Chondrocyte (in vitro differentiated cells): Measurements from ENCODE around the gene C12orf42. TPM values are rescaled to one million over a fixed set of nuclear protein-coding genes. Genes with fewer than 3 reads are reported as not detected.

Experiments
- DNase-seq: peaks from one replicate; pipeline ENCODE4 v3.0.0; 2021; ENCODE audit warnings: mixed read lengths, low spot score
- H3K27ac Mint-ChIP-seq: one replicate; pipeline ENCODE4 v1.8.0; 2021; ENCODE audit warnings: mild to moderate bottlenecking, moderate library complexity, mixed read lengths; ENCODE audit not compliant: unreplicated experiment
- H3K27me3 Mint-ChIP-seq: 2 replicates; pipeline ENCODE4 v1.8.0; 2021; ENCODE audit warnings: low read depth, mixed read lengths
- H3K36me3 Mint-ChIP-seq: 2 replicates; pipeline ENCODE4 v1.8.0; 2021; ENCODE audit warnings: low read depth, mixed read lengths
- H3K4me1 Mint-ChIP-seq: 2 replicates; pipeline ENCODE4 v1.8.0; 2021; ENCODE audit warnings: low read depth, mild to moderate bottlenecking, mixed read lengths
- H3K4me3 Mint-ChIP-seq: one replicate; pipeline ENCODE4 v1.8.0; 2021; ENCODE audit warnings: mild to moderate bottlenecking, moderate library complexity, mixed read lengths; ENCODE audit not compliant: unreplicated experiment
- H3K9me3 Mint-ChIP-seq: 2 replicates; pipeline ENCODE4 v1.8.0; 2021; ENCODE audit warnings: low read depth, mixed read lengths
- total RNA-seq: library from RNA; stranded (reverse); gene quantifications from 3 replicates; pipeline ENCODE4 v1.2.1, GENCODE V29; 2021
- TF ChIP-seq, protein P1 (sequence below): fragments of 200-600 bp; sonication (generic); IDR thresholded peaks from 2 replicates; pipeline ENCODE4 v1.5.0; 2021; ENCODE audit warnings: antibody characterized with exemption, mild to moderate bottlenecking, moderate library complexity

C12orf42 gene
- total RNA-seq, 1 donor from 2014 or later: not detected

DNA sequence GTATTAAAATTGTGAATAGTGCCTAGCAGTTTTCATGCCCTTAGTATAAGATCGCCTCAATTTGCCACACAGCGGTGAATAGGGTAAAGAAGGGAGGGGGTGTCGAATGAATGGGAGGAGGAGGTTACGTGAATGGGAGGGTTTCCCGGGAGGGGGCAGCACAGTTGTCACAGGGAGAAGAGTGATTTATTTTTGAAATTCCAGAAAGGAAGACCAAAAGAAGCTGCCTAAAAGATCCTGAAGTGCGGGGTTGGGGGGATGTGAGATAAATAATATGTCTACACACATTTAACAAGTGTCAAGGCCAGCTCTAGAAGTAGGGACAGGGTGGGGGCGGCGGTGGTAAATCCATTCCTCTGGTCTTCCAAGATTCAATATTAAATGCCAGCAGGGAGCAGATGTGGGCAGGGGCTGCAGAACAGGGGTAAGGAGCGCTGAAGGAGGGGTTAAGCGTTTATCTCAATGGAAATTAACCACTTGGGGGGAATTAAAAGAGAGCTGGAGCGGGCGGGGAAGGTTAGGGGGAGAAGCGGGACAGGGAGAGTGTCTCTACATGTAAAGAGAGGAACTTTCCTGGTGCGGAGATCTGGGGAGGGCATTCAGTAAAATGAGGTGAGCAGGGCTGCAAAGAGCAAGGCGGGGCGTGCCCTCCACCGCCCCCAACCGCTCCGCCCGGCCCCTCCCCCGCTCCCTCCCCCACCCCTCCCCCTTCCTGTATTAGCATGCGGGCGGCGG lies 867 bp downstream of the C12orf42 start:
- TF ChIP-seq, protein P1, sequence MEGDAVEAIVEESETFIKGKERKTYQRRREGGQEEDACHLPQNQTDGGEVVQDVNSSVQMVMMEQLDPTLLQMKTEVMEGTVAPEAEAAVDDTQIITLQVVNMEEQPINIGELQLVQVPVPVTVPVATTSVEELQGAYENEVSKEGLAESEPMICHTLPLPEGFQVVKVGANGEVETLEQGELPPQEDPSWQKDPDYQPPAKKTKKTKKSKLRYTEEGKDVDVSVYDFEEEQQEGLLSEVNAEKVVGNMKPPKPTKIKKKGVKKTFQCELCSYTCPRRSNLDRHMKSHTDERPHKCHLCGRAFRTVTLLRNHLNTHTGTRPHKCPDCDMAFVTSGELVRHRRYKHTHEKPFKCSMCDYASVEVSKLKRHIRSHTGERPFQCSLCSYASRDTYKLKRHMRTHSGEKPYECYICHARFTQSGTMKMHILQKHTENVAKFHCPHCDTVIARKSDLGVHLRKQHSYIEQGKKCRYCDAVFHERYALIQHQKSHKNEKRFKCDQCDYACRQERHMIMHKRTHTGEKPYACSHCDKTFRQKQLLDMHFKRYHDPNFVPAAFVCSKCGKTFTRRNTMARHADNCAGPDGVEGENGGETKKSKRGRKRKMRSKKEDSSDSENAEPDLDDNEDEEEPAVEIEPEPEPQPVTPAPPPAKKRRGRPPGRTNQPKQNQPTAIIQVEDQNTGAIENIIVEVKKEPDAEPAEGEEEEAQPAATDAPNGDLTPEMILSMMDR: no peak
- DNase-seq: no peak
- Mint-ChIP-seq H3K4me3 (peak overlapping the region; percentile 33), H3K27ac (no peak overlapping the region), H3K9me3 (peaks cover 4% of the 10 kb centered on the region), H3K4me1 (peaks cover 7% of the 10 kb centered on the region), H3K36me3 (no peaks in the 10 kb centered on the region), H3K27me3 (peaks cover 48% of the 10 kb centered on the region)

DNA sequence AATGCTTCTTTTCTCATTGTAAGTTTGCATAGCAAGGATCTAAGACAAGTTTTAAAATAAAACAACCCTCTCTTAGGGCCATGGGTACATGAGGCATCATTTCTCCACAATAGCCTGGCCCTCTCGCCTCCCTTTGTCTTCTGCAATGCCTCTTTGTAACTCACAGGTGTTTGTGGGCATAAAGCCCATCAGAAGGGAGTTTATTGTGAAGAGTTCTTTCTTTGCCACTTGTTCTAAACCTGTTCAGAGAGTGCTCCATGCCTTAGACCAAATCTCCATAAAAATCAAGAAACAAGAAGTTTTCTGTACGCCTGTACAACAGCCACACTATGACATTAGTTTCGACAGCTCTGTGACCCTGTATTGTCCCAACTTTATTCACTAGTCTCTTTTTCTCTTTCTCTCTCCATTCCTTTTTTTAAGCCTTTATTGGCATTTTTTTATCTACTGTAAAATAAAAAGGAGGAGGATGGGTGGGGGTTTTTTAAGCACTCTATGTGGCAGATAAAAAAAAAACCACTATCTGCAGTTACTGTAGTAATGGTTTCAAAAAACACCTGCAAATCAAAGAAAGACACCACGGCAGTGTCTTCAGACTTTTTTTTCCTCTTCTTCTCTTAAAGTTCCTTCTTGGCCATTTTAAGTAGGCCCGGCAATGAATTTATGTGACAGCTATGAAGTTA lies 1.6 kb downstream of the C12orf42 start:
- no peaks in the 10 kb centered on the region for H3K36me3 Mint-ChIP-seq
- peaks cover 46% of the 10 kb centered on the region for H3K27me3 Mint-ChIP-seq
- no peak overlapping the region for H3K27ac Mint-ChIP-seq
- H3K9me3 Mint-ChIP-seq: peaks cover 4% of the 10 kb centered on the region
- DNase-seq: no peak
- TF ChIP-seq, protein P1: no peak
- H3K4me1 Mint-ChIP-seq: peaks cover 7% of the 10 kb centered on the region
- H3K4me3 Mint-ChIP-seq: peak overlapping the region; percentile 33

DNA sequence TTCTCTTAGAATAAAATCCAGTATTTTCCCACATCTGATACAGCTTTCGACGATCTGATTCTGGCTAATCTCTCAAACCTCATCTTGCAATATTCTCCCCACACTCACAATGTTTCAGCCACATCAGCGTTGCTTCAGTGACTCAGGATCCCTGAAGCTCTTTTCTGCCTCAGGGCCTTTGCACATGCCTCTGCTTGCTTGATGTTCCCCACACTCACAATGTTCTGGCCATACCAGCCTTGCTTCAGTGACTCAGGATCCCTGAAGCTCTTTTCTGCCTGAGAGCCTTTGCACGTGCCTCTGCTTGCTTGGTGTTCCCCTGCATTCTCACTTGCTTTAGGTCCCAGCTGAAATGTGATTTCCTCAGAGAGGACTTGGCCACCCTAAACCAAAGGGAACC lies 2.6 kb downstream of the C12orf42 start:
- H3K36me3 Mint-ChIP-seq: no peaks in the 10 kb centered on the region
- TF ChIP-seq, protein P1: no peak
- H3K4me1 Mint-ChIP-seq: peaks cover 7% of the 10 kb centered on the region
- no peak for DNase-seq
- H3K27ac Mint-ChIP-seq: no peak overlapping the region
- peaks cover 45% of the 10 kb centered on the region for H3K27me3 Mint-ChIP-seq
- peaks cover 4% of the 10 kb centered on the region for H3K9me3 Mint-ChIP-seq
- no peak overlapping the region for H3K4me3 Mint-ChIP-seq

DNA sequence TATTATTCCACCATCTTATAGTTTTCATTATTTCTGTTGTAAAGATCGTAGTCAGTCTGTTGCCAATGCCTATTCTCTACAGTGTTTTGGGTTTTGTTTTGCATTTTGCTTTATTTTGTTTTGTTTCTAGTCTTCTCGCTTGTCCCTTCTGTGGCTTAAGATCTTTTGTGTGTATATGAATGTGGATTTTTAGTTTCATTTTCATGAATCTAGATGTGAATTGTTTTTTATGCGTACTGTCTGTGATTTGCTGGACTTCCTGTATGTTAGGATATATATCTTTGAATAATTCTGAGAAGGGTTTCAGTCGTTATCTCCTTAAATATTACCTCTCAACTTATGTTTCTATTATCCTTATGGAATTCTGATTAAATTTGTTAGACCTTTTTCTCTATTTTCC lies 13.4 kb downstream of the C12orf42 start:
- H3K9me3 Mint-ChIP-seq: peaks cover 10% of the 10 kb centered on the region
- no peaks in the 10 kb centered on the region for H3K36me3 Mint-ChIP-seq
- DNase-seq: no peak
- no peaks in the 10 kb centered on the region for H3K4me1 Mint-ChIP-seq
- no peak overlapping the region for H3K27ac Mint-ChIP-seq
- peaks cover 5% of the 10 kb centered on the region for H3K27me3 Mint-ChIP-seq
- TF ChIP-seq, protein P1: no peak
- no peak overlapping the region for H3K4me3 Mint-ChIP-seq

DNA sequence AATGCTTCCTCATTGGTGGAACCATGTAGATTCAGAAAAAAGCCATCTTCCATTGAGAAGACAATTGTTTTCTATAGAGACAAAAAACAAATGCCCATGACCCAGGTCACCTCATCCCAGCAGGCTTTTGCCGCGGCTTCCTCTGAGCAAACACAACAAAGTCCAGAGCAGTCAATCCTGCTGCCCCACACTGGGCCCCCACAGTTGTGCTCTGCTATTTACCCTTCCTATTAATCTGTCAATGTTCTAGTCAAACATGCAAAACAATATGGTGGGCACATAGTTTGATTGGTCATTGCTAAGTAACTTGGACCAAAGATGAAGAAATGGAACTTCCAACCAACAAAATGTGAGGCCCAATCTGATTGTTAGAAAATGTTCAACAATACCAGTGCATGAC lies 20.7 kb downstream of the C12orf42 start:
- H3K36me3 Mint-ChIP-seq: no peaks in the 10 kb centered on the region
- H3K27me3 Mint-ChIP-seq: peaks cover 4% of the 10 kb centered on the region
- TF ChIP-seq, protein P1: no peak
- DNase-seq: no peak
- no peak overlapping the region for H3K4me3 Mint-ChIP-seq
- no peak overlapping the region for H3K27ac Mint-ChIP-seq
- no peaks in the 10 kb centered on the region for H3K4me1 Mint-ChIP-seq
- H3K9me3 Mint-ChIP-seq: peaks cover 5% of the 10 kb centered on the region
